HL-60 (cell line): Measurements from ENCODE around the gene GPR137B.
A peak's percentile ranks its signal among the peaks of the same experiment; 100 is the strongest.

ENCODE experiments used
- DNase-seq, 2 experiments: peaks; one replicate each; pipeline ENCODE4 v3.0.0-alpha.2; 2010 to 2020; ENCODE audit warnings: low read depth in 1 of 2, low spot score in 1 of 2
- H3K27ac ChIP-seq: fragments of 250-450 bp; sonication (Bioruptor Pico); replicated peaks from 2 replicates; pipeline ENCODE4 v1.5.1; 2020; ENCODE audit warnings: mild to moderate bottlenecking, moderate library complexity
- H3K27me3 ChIP-seq: fragments of 250-450 bp; sonication (Bioruptor Pico); 2 replicates; pipeline ENCODE4 v1.5.1; 2021; ENCODE audit warnings: mild to moderate bottlenecking, moderate library complexity; ENCODE audit not compliant: insufficient read depth, poor library complexity, severe bottlenecking
- H3K4me3 ChIP-seq: replicated peaks from 2 replicates; pipeline ENCODE4 v1.5.1; 2011; ENCODE audit warnings: mild to moderate bottlenecking, control low read depth, low read length; ENCODE audit not compliant: insufficient read depth
- CTCF ChIP-seq: IDR thresholded peaks from one replicate; pipeline ENCODE4 v1.5.1; 2011; ENCODE audit warnings: low read length, control low read depth, inconsistent platforms; ENCODE audit not compliant: insufficient read depth
- GABPA ChIP-seq: IDR thresholded peaks from 2 replicates; pipeline ENCODE4 v1.6.1; 2012; ENCODE audit warnings: low read depth
- POLR2AphosphoS5 ChIP-seq: IDR thresholded peaks from 2 replicates; pipeline ENCODE4 v1.6.1; 2012; ENCODE audit warnings: low read depth
- REST ChIP-seq: IDR thresholded peaks from 2 replicates; pipeline ENCODE4 v1.6.1; 2012; ENCODE audit warnings: low read depth; ENCODE audit not compliant: insufficient replicate concordance
- SPI1 ChIP-seq: IDR thresholded peaks from 2 replicates; pipeline ENCODE4 v1.6.1; 2012; ENCODE audit warnings: low read depth, mild to moderate bottlenecking, borderline replicate concordance
- long read RNA-seq: library from polyadenylated mRNA; unstranded; transcript quantifications from one replicate; pipeline ENCODE4 v2.0.0, GENCODE V29; 2020

GPR137B gene
- long read RNA-seq, partial matches to known transcripts: 1 of 14 reads
- long read RNA-seq, other reads (novel, unspliced or antisense): 10 of 14 reads

GRCh38 chr1:236142253-236143103 is at the start of gene GPR137B:
Gene GPR137B, plus strand, starts transcription at chr1:236142539. Its CDS starts 84 bp downstream, at chr1:236142623.
- no peak for TF ChIP-seq POLR2AphosphoS5
- peak; percentile 84 for TF ChIP-seq SPI1
- TF ChIP-seq GABPA: no peak
- no peak for TF ChIP-seq REST
- no peak for TF ChIP-seq CTCF
- H3K4me3 ChIP-seq: peak within 1 kb of the TSS; percentile 50
- peak; percentile 33 to 86 for DNase-seq
- no peak within 1 kb of the TSS for H3K27ac ChIP-seq
- peaks cover 27% of the 10 kb centered on the region for H3K27me3 ChIP-seq

GRCh38 chr1:236092899-236093298 is 49.4 kb upstream of the GPR137B start:
- DNase-seq: no peak
- no peak overlapping the region for H3K27ac ChIP-seq
- TF ChIP-seq GABPA (no peak), POLR2AphosphoS5 (no peak), CTCF (no peak), REST (no peak), SPI1 (no peak)
- H3K27me3 ChIP-seq: no peaks in the 10 kb centered on the region
- no peak overlapping the region for H3K4me3 ChIP-seq

- no peak for DNase-seq
Observed at GRCh38 chr1:236095705-236096520, 46.4 kb upstream of the GPR137B start.

More at GRCh38 chr1:236095705-236096520, 46.4 kb upstream of the GPR137B start:
- Histone ChIP-seq H3K27me3 (no peaks in the 10 kb centered on the region), H3K27ac (no peak overlapping the region), H3K4me3 (no peak overlapping the region)
- no peak for TF ChIP-seq SPI1
- TF ChIP-seq CTCF: no peak
- TF ChIP-seq REST: no peak
- no peak for TF ChIP-seq POLR2AphosphoS5
- TF ChIP-seq GABPA: no peak
